Mammary epithelial cell (primary cell): ENCODE results near the gene SMYD5.
A peak's percentile ranks its signal among the peaks of the same experiment; 100 is the strongest.

Source experiments
- CTCF ChIP-seq, 2 donors: IDR thresholded peaks in 1 of 2; conservative IDR thresholded peaks in 1 of 2; 2 replicates each; pipeline ENCODE4 v1.5.1; 2011 to 2012; ENCODE audit warnings: inconsistent platforms in 2 of 2, low read length in 2 of 2, mild to moderate bottlenecking in 2 of 2, control low read depth in 1 of 2, low read depth in 1 of 2; ENCODE audit not compliant: insufficient read depth in 1 of 2; ENCODE audit errors: extremely low read depth in 1 of 2
- EZH2 ChIP-seq: IDR thresholded peaks from 2 replicates; pipeline ENCODE4 v1.6.1; 2012; ENCODE audit warnings: low read length, inconsistent platforms, borderline replicate concordance

- TF ChIP-seq CTCF (conservative IDR thresholded peaks at IDR 0.05 in 1 of 2, IDR thresholded peaks at IDR 0.05 in 1 of 2; ENCODE audit: extremely low read depth in 1 of 2, insufficient read depth in 1 of 2, low read depth in 1 of 2, low read length in 2 of 2) (no peak), EZH2 (peak; percentile 35)
Observed at GRCh38 chr2:73176205-73176880, 37.7 kb upstream of the SMYD5 start.
